GM23338 (cell line): ENCODE results near the gene CFAP126. TPM values are rescaled to one million over a fixed set of nuclear protein-coding genes. Genes with fewer than 3 reads are reported as not detected.

ENCODE experiments used
- ATAC-seq: fragments of 200-7000 bp; cut with Tn5 transposase; 3 replicates; pipeline ENCODE4 v1.9.1; 2020
- DNase-seq: peaks from one replicate; pipeline ENCODE4 v3.0.0-alpha.2; 2015; ENCODE audit warnings: low spot score
- H2AFZ ChIP-seq: fragments of 200-600 bp; sonication (generic); 2 replicates; pipeline ENCODE4 v1.8.0; 2016; ENCODE audit warnings: antibody characterized with exemption, mild to moderate bottlenecking, moderate library complexity
- H3F3A ChIP-seq: fragments of 200-600 bp; sonication (generic); replicated peaks from 2 replicates; pipeline ENCODE4 v1.8.0; 2017; ENCODE audit warnings: antibody characterized with exemption, mixed run types, low read depth
- H3K27ac ChIP-seq: fragments of 200-600 bp; sonication (generic); 2 replicates; pipeline ENCODE4 v1.6.1; 2016; ENCODE audit warnings: low read depth
- H3K27me3 ChIP-seq: fragments of 200-600 bp; sonication (generic); 2 replicates; pipeline ENCODE4 v1.8.0; 2016; ENCODE audit warnings: mild to moderate bottlenecking, mixed run types, moderate library complexity; ENCODE audit not compliant: insufficient read depth
- H3K36me3 ChIP-seq: fragments of 200-600 bp; sonication (generic); 2 replicates; pipeline ENCODE4 v1.8.0; 2016; ENCODE audit warnings: mild to moderate bottlenecking; ENCODE audit not compliant: insufficient read depth
- H3K4me1 ChIP-seq: fragments of 200-600 bp; sonication (generic); 2 replicates; pipeline ENCODE4 v1.8.0; 2016; ENCODE audit warnings: mild to moderate bottlenecking, moderate library complexity; ENCODE audit not compliant: insufficient read depth
- H3K4me2 ChIP-seq: fragments of 200-600 bp; sonication (generic); 2 replicates; pipeline ENCODE4 v1.7.1; 2017; ENCODE audit warnings: mixed run types
- H3K4me3 ChIP-seq: fragments of 200-600 bp; sonication (generic); 2 replicates; pipeline ENCODE4 v1.6.1; 2016; ENCODE audit warnings: mixed run types
- H3K79me2 ChIP-seq: fragments of 200-600 bp; sonication (generic); replicated peaks from 2 replicates; pipeline ENCODE4 v1.8.0; 2017; ENCODE audit warnings: mild to moderate bottlenecking; ENCODE audit not compliant: insufficient read depth
- H3K9me2 ChIP-seq: fragments of 200-600 bp; sonication (generic); 2 replicates; pipeline ENCODE4 v1.8.0; 2017; ENCODE audit not compliant: insufficient read depth
- H4K20me1 ChIP-seq: fragments of 200-600 bp; sonication (generic); replicated peaks from 2 replicates; pipeline ENCODE4 v1.8.0; 2017; ENCODE audit warnings: mild to moderate bottlenecking; ENCODE audit not compliant: insufficient read depth
- H3K27ac Mint-ChIP-seq: 2 replicates; pipeline ENCODE4 v1.8.0; 2020; ENCODE audit warnings: inconsistent platforms, mild to moderate bottlenecking, moderate library complexity, mixed read lengths
- H3K27me3 Mint-ChIP-seq: 3 replicates; pipeline ENCODE4 v1.8.0; 2022; ENCODE audit warnings: low read depth, mild to moderate bottlenecking, moderate library complexity, mixed read lengths, inconsistent platforms; ENCODE audit not compliant: insufficient read depth, poor library complexity
- H3K36me3 Mint-ChIP-seq: 3 replicates; pipeline ENCODE4 v1.8.0; 2021; ENCODE audit warnings: low read depth, mild to moderate bottlenecking, inconsistent platforms, moderate library complexity, mixed read lengths
- H3K4me1 Mint-ChIP-seq: 3 replicates; pipeline ENCODE4 v1.8.0; 2020; ENCODE audit warnings: mild to moderate bottlenecking, inconsistent platforms, mixed read lengths
- H3K4me3 Mint-ChIP-seq: 3 replicates; pipeline ENCODE4 v1.8.0; 2021; ENCODE audit warnings: moderate library complexity, mild to moderate bottlenecking, inconsistent platforms, mixed read lengths
- H3K9me3 Mint-ChIP-seq: 3 replicates; pipeline ENCODE4 v1.8.0; 2020; ENCODE audit warnings: moderate library complexity, mild to moderate bottlenecking, inconsistent platforms, mixed read lengths
- CREB1 ChIP-seq: fragments of 250-450 bp; sonication (Bioruptor Pico); IDR thresholded peaks from 2 replicates; pipeline ENCODE4 v1.5.0; 2020; ENCODE audit warnings: low read depth, mild to moderate bottlenecking, moderate library complexity
- EZH2 ChIP-seq: fragments of 200-600 bp; sonication (generic); IDR thresholded peaks from one replicate; pipeline ENCODE4 v1.8.0; 2017; ENCODE audit warnings: antibody characterized with exemption, mild to moderate bottlenecking, low read depth; ENCODE audit not compliant: unreplicated experiment
- EZH2phosphoT487 ChIP-seq: fragments of 200-600 bp; sonication (generic); IDR thresholded peaks from one replicate; pipeline ENCODE4 v1.8.1; 2018; ENCODE audit warnings: antibody characterized with exemption; ENCODE audit not compliant: unreplicated experiment
- JUNB ChIP-seq: IDR thresholded peaks from one replicate; pipeline ENCODE4 v1.6.1; 2016; ENCODE audit warnings: antibody characterized with exemption; ENCODE audit not compliant: unreplicated experiment
- NANOG ChIP-seq: IDR thresholded peaks from 2 replicates; pipeline ENCODE4 v1.6.1; 2016; ENCODE audit warnings: antibody characterized with exemption, borderline replicate concordance
- POLR2AphosphoS5 ChIP-seq: IDR thresholded peaks from 2 replicates; pipeline ENCODE4 v1.6.1; 2016; ENCODE audit warnings: antibody characterized with exemption, low read depth
- ZNF114 ChIP-seq: fragments of 250-450 bp; sonication (Bioruptor Pico); IDR thresholded peaks from 2 replicates; pipeline ENCODE4 v1.5.0; 2020; ENCODE audit warnings: mild to moderate bottlenecking, moderate library complexity
- ZNF331 ChIP-seq: fragments of 250-450 bp; sonication (Bioruptor Pico); IDR thresholded peaks from 2 replicates; pipeline ENCODE4 v1.5.0; 2020; ENCODE audit warnings: low read depth, mild to moderate bottlenecking, moderate library complexity
- polyA plus RNA-seq: library from polyadenylated mRNA; unstranded; fragments of >200 nt; fragmentation: Nextera tagmentation; extraction: Ambion mirVana; gene quantifications from 2 replicates; pipeline ENCODE4 v1.2.1, GENCODE V29; 2016
- total RNA-seq: library from RNA; depleted of rRNA; stranded (reverse); fragments of >200 nt; shearing (Covaris generic); gene quantifications from 2 replicates; pipeline ENCODE4 v1.2.3, GENCODE V29; 2014
- TF ChIP-seq, protein P1 (sequence below): IDR thresholded peaks from 2 replicates; pipeline ENCODE4 v1.6.1; 2016; ENCODE audit warnings: antibody characterized with exemption
- TF ChIP-seq, protein P2 (sequence below), 2 experiments: fragments of 200-600 bp in 1 of 2; sonication (generic) in 1 of 2; conservative IDR thresholded peaks; 2 replicates each; pipeline versions ENCODE4 v1.5.1 to v1.6.1; 2016 to 2017; ENCODE audit warnings: antibody characterized with exemption in 2 of 2, low read depth in 2 of 2, mild to moderate bottlenecking in 2 of 2, moderate library complexity in 1 of 2
- TF ChIP-seq, protein P3 (sequence below): IDR thresholded peaks from one replicate; pipeline ENCODE4 v1.6.1; 2018; ENCODE audit warnings: antibody characterized with exemption; ENCODE audit not compliant: unreplicated experiment

CFAP126 gene
- total and polyA plus RNA-seq, 2 experiments from 2014 or later = not detected

DNA sequence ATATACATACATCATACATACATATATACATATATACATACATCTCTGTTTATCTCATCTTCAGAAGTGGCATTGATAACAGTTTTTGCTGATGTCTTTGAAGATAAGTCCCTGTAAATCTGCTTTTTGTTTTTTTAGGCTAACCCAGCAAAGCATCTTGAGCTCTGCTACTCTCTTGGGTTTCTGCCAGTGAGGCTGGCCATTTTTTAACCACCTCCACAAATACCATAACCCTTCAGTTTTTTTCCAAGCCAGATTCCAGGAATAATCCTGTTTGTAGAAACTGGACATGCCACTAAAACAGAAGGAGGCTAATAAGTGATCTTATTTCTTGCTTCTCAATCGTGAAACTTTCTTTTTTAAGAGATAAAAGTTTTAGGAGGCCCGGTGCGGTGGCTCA is 31.9 kb downstream of the CFAP126 start:
- Mint-ChIP-seq H3K27me3 (peaks cover 3% of the 10 kb centered on the region), H3K27ac (no peak overlapping the region), H3K4me3 (no peak overlapping the region), H3K4me1 (no peaks in the 10 kb centered on the region), H3K36me3 (peaks cover 56% of the 10 kb centered on the region), H3K9me3 (no peaks in the 10 kb centered on the region)
- Histone ChIP-seq H3K9me2 (no peaks in the 10 kb centered on the region), H3K27me3 (no peaks in the 10 kb centered on the region), H3K36me3 (peaks cover 15% of the 10 kb centered on the region), H3K4me2 (no peak overlapping the region), H4K20me1 (peaks cover 3% of the 10 kb centered on the region; the same call in 1 of the 2 replicates), H2AFZ (no peak overlapping the region), H3K79me2 (no peaks in the 10 kb centered on the region), H3K4me3 (no peak overlapping the region), H3F3A (no peaks in the 10 kb centered on the region), H3K4me1 (no peaks in the 10 kb centered on the region), H3K27ac (no peak overlapping the region)
- no peak for DNase-seq
- TF ChIP-seq, protein P1, sequence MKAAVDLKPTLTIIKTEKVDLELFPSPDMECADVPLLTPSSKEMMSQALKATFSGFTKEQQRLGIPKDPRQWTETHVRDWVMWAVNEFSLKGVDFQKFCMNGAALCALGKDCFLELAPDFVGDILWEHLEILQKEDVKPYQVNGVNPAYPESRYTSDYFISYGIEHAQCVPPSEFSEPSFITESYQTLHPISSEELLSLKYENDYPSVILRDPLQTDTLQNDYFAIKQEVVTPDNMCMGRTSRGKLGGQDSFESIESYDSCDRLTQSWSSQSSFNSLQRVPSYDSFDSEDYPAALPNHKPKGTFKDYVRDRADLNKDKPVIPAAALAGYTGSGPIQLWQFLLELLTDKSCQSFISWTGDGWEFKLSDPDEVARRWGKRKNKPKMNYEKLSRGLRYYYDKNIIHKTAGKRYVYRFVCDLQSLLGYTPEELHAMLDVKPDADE = no peak
- TF ChIP-seq POLR2AphosphoS5 (no peak), CREB1 (no peak), ZNF331 (no peak), NANOG (no peak), EZH2phosphoT487 (no peak), EZH2 (no peak)
- ATAC-seq = no peak

DNA sequence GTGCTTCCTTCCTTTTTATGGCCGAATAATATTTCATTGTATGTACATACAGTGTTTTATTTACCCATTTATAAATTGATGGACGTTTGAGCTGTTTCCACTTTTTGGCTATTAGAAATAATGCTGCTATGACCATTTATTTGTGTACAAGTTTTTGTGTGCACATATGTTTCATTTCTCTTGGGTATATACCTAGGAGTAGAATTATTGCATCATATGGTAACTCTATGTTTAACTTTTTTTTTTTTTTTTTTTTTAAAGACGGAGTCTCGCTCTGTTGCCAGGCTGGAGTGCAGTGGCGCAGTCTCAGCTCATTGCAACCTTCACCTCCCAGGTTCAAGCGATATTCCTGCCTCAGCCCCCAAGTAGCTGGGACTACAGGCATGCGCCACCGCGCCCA is 34.5 kb downstream of the CFAP126 start:
- Histone ChIP-seq H3K4me3 (no peak overlapping the region), H3K4me1 (no peaks in the 10 kb centered on the region), H3K79me2 (no peaks in the 10 kb centered on the region), H3K27ac (no peak overlapping the region), H2AFZ (no peak overlapping the region), H3K36me3 (peaks cover 25% of the 10 kb centered on the region), H3K4me2 (no peak overlapping the region), H4K20me1 (no peaks in the 10 kb centered on the region; the same call in 1 of the 2 replicates), H3K9me2 (no peaks in the 10 kb centered on the region), H3K27me3 (no peaks in the 10 kb centered on the region), H3F3A (no peaks in the 10 kb centered on the region)
- peaks cover 57% of the 10 kb centered on the region for H3K36me3 Mint-ChIP-seq
- H3K4me3 Mint-ChIP-seq = no peak overlapping the region
- H3K9me3 Mint-ChIP-seq = no peaks in the 10 kb centered on the region
- H3K27me3 Mint-ChIP-seq = peaks cover 2% of the 10 kb centered on the region
- H3K4me1 Mint-ChIP-seq = no peaks in the 10 kb centered on the region
- no peak for ATAC-seq
- DNase-seq = no peak
- H3K27ac Mint-ChIP-seq = no peak overlapping the region
- TF ChIP-seq EZH2phosphoT487 (no peak), ZNF114 (CRISPR knock-in tag) (no peak), POLR2AphosphoS5 (no peak), NANOG (no peak), JUNB (no peak), EZH2 (no peak), ZNF331 (no peak), CREB1 (no peak)
- TF ChIP-seq, protein P2, sequence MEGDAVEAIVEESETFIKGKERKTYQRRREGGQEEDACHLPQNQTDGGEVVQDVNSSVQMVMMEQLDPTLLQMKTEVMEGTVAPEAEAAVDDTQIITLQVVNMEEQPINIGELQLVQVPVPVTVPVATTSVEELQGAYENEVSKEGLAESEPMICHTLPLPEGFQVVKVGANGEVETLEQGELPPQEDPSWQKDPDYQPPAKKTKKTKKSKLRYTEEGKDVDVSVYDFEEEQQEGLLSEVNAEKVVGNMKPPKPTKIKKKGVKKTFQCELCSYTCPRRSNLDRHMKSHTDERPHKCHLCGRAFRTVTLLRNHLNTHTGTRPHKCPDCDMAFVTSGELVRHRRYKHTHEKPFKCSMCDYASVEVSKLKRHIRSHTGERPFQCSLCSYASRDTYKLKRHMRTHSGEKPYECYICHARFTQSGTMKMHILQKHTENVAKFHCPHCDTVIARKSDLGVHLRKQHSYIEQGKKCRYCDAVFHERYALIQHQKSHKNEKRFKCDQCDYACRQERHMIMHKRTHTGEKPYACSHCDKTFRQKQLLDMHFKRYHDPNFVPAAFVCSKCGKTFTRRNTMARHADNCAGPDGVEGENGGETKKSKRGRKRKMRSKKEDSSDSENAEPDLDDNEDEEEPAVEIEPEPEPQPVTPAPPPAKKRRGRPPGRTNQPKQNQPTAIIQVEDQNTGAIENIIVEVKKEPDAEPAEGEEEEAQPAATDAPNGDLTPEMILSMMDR (conservative IDR thresholded peaks at IDR 0.05; ENCODE audit: low read depth in 2 of 2) = no peak
- TF ChIP-seq, protein P1 = no peak
- TF ChIP-seq, protein P3, sequence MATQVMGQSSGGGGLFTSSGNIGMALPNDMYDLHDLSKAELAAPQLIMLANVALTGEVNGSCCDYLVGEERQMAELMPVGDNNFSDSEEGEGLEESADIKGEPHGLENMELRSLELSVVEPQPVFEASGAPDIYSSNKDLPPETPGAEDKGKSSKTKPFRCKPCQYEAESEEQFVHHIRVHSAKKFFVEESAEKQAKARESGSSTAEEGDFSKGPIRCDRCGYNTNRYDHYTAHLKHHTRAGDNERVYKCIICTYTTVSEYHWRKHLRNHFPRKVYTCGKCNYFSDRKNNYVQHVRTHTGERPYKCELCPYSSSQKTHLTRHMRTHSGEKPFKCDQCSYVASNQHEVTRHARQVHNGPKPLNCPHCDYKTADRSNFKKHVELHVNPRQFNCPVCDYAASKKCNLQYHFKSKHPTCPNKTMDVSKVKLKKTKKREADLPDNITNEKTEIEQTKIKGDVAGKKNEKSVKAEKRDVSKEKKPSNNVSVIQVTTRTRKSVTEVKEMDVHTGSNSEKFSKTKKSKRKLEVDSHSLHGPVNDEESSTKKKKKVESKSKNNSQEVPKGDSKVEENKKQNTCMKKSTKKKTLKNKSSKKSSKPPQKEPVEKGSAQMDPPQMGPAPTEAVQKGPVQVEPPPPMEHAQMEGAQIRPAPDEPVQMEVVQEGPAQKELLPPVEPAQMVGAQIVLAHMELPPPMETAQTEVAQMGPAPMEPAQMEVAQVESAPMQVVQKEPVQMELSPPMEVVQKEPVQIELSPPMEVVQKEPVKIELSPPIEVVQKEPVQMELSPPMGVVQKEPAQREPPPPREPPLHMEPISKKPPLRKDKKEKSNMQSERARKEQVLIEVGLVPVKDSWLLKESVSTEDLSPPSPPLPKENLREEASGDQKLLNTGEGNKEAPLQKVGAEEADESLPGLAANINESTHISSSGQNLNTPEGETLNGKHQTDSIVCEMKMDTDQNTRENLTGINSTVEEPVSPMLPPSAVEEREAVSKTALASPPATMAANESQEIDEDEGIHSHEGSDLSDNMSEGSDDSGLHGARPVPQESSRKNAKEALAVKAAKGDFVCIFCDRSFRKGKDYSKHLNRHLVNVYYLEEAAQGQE = no peak
